Measurements from ENCODE around the gene CDON.

The CDON gene

DNA sequence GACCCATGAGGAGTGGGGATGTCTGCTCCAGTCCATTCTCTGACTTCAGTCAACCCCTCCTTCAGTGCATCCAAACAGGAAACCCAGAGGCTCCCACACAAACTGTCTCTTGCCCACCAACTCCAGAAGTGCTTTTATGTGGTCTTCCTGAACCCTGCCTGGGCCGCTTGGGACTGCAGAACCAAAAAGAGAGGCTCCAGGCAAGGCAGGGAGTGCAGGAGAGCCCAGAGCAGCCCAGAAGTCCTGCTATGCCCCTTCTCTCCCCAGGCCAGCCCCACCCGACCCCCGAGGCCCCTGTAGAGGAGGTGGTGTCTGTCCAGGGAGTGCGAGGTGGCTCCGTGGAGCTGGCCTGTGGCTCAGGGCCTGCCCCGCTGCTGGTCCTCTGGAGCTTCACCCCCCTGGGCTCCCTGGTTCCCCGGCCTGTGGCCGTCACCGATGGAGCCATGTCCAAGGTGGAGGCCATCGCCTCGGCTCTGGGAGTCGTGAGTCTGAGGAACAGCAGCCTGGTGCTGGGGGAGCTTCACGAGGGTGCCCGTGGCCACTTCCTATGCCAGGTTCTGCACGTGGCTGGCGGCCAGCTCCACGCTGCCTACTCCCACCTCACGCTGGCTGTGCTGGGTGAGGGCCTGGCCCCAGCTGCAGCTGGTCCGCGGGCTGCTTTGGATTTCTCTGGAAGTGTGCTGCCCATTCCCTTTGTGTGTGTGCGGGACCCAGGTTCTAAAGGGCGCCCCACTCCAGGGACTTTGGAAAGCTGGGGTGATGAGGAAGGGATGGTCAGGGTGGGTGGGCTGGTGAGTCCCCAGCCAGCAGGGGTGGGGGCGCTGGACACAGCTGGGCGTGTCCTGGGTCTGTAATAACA, 115.0 kb downstream of the CDON start:
- no peak for DNase-seq (ENCODE audit: low read depth in 2 of 2)
- no peak overlapping the region for H3K4me3 ChIP-seq (replicated peaks in 1 of 2; ENCODE audit: low read depth in 2 of 2, low read length in 2 of 2)
- no peak for TF ChIP-seq CTCF (IDR thresholded peaks at IDR 0.05; ENCODE audit: low read depth, low read length)

DNA sequence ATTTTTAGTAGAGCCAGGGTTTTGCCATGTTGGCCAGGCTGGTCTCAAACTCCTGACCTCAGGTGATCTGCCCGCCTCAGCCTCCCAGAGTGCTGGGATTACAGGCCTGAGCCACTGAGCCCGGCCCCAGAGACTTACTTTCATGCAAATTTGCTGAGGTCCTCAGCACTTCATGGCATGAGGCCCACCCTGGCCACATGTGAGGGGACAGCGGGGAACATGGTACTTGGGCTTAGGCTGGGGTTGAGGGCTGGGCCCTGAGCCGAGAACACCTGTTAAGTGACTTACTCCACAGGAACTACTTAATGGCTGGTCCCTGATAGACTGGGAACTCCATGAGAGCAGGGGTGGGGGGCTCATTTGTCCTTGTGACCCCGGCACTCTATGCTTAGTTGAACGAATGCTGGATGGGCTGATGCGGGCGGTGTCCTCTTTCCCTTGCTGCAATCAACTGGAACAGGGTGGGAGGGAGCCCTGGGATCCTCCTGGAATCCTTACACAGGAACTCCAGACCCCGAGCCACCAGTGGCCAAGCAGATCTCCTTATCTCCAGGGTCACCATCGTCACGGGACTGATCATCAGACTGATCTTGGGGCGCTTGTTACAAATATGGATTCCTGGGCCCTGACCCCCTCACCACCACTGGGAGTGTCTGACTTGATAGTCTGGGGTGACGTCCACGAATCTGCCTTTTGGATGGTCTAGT, 115.8 kb downstream of the CDON start:
- TF ChIP-seq CTCF (IDR thresholded peaks at IDR 0.05; ENCODE audit: low read depth, low read length) = no peak
- H3K4me3 ChIP-seq (replicated peaks in 1 of 2; ENCODE audit: low read depth in 2 of 2, low read length in 2 of 2) = no peak overlapping the region
- DNase-seq (ENCODE audit: low read depth in 2 of 2) = no peak

GRCh38 chr11:125945797-125946520, 116.7 kb downstream of the CDON start, which contains the start of gene VSIG10L2:
Gene VSIG10L2, plus strand, starts transcription at chr11:125946044. Its CDS starts 12 bp downstream, at chr11:125946056.
- no peak for DNase-seq (ENCODE audit: low read depth in 2 of 2)
- no peak for TF ChIP-seq CTCF (IDR thresholded peaks at IDR 0.05; ENCODE audit: low read depth, low read length)
- no peak within 1 kb of the TSS for H3K4me3 ChIP-seq (replicated peaks in 1 of 2; ENCODE audit: low read depth in 2 of 2, low read length in 2 of 2)

GRCh38 chr11:125945011-125945796, 117.5 kb downstream of the CDON start:
- DNase-seq (ENCODE audit: low read depth in 2 of 2) = no peak
- H3K4me3 ChIP-seq (replicated peaks in 1 of 2; ENCODE audit: low read depth in 2 of 2, low read length in 2 of 2) = no peak overlapping the region
- TF ChIP-seq CTCF (IDR thresholded peaks at IDR 0.05; ENCODE audit: low read depth, low read length) = no peak

DNA sequence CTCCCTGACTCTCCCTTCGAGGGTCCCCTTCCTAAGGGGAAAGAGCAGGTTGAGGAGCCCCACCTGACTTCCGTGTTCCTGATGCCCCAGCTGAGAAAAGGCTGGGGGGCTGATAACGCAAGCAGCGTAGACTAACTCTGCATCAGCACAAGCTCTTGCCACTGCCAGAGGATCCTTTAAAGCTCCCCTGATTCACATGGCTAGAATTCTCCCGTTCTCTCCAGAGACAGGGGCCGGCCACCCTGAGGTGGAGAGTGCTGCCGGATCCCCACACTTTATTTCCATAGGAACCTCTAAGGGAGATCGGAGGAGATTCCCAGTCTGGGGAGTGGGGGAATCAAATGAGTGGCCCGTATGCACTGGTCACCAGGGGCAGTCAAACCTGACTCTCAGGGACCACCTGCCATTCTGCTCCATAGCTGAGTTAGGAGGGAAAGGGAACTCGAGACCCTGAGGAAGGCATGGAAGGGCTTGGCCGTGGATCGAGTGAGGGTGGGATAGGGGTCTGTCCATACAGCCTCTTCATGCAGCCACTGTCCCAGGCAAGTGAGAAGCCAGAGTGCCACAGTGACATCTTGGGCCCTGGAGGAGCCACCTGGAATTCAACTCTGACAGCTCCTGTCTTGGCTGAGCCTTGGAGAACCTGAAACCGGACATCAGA, 118.2 kb downstream of the CDON start:
- no peak overlapping the region for H3K4me3 ChIP-seq (replicated peaks in 1 of 2; ENCODE audit: low read depth in 2 of 2, low read length in 2 of 2)
- no peak for TF ChIP-seq CTCF (IDR thresholded peaks at IDR 0.05; ENCODE audit: low read depth, low read length)
- DNase-seq (ENCODE audit: low read depth in 2 of 2) = no peak
